ENCODE data around the gene ZBTB14. TPM values are rescaled to one million over a fixed set of nuclear protein-coding genes. Genes with fewer than 3 reads are reported as not detected.

The ZBTB14 gene
- total RNA-seq, 1 donor from 2014 or later: 13.3 TPM

DNA sequence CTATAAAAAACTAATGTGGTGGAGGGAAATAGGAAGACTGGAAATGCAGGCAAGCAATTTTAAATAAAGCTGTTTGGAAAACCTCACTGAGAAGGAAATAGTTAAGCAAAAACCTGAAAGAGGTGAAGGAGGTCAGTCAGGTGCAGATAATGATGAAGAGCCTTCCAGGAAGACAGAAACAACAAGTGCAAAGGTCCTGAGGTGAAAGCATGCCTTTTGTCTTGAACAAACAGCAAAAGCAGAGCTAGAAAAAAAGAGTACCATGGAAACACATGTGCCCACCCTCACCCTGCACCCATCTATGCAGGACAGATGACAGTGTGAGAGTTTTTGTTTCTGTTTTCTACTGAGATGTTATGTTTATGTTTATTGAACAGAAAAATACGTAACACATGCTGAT, 8.1 kb upstream of the ZBTB14 start:
- TF ChIP-seq, protein P1, sequence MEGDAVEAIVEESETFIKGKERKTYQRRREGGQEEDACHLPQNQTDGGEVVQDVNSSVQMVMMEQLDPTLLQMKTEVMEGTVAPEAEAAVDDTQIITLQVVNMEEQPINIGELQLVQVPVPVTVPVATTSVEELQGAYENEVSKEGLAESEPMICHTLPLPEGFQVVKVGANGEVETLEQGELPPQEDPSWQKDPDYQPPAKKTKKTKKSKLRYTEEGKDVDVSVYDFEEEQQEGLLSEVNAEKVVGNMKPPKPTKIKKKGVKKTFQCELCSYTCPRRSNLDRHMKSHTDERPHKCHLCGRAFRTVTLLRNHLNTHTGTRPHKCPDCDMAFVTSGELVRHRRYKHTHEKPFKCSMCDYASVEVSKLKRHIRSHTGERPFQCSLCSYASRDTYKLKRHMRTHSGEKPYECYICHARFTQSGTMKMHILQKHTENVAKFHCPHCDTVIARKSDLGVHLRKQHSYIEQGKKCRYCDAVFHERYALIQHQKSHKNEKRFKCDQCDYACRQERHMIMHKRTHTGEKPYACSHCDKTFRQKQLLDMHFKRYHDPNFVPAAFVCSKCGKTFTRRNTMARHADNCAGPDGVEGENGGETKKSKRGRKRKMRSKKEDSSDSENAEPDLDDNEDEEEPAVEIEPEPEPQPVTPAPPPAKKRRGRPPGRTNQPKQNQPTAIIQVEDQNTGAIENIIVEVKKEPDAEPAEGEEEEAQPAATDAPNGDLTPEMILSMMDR (IDR thresholded peaks at IDR 0.05): no peak
- intact Hi-C loops (cut with DNase I): no loop called here
- no peak overlapping the region for H3K4me3 ChIP-seq
- H3K4me1 ChIP-seq: no peaks in the 10 kb centered on the region
- no peaks in the 10 kb centered on the region for H3K36me3 ChIP-seq
- H3K27ac ChIP-seq: no peak overlapping the region
- H3K27me3 ChIP-seq: no peaks in the 10 kb centered on the region
- H3K9me3 ChIP-seq: no peaks in the 10 kb centered on the region
- DNase-seq (ENCODE audit: low spot score in 2 of 2): no peak

DNA sequence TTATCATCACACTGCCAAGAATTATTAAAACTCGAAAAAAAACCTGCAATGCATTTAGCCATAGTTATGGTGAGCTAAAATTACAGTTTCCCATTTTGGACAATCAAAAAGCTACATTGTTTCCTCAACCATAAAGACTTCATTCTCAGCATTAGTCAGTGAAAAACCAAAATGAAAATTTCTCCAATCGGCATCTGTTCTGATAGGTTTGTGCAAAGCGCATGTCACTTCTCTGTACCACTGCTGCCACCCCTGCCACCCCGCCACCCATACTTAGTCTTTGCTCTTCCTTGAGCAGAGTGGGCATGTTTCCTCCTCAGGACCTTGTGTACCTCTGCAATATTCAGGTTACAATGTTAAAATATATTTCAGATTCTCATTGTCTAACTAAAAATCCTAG, 7.1 kb upstream of the ZBTB14 start:
- no peaks in the 10 kb centered on the region for H3K4me1 ChIP-seq
- no peak overlapping the region for H3K4me3 ChIP-seq
- no peaks in the 10 kb centered on the region for H3K27me3 ChIP-seq
- TF ChIP-seq, protein P1 (IDR thresholded peaks at IDR 0.05): no peak
- no peaks in the 10 kb centered on the region for H3K9me3 ChIP-seq
- H3K36me3 ChIP-seq: no peaks in the 10 kb centered on the region
- H3K27ac ChIP-seq: no peak overlapping the region
- intact Hi-C loops (cut with DNase I): no loop called here
- DNase-seq (ENCODE audit: low spot score in 2 of 2): no peak

DNA sequence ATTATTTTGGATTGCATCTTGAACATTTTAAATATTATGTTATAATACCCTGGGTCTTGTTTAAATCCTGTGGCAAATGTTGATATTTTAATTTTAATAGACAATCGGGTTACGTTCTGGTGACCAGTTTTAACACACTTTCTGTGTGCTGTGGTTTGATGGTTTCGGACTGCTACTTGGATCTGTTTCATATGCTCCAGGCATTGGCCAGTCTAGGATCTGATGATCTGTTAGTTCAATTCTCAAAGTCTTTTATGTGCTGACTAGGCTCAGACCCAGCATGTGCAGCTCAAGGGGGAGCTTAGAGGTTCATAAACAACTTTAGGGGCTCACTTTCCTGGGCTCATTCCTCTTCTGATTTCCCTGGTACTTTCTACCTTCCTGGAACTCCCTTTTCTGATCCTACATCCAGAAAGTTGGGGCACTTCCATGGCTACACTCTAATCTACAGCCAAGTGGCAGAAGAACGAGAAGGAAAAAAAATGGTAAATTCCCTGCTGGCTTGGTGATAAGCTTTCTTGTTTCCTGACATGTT, 5.0 kb upstream of the ZBTB14 start:
- no peaks in the 10 kb centered on the region for H3K9me3 ChIP-seq
- H3K27me3 ChIP-seq: no peaks in the 10 kb centered on the region
- no peak overlapping the region for H3K4me3 ChIP-seq
- peaks cover 0 to 4% of the 10 kb centered on the region in 2 donors for H3K4me1 ChIP-seq
- intact Hi-C loops (cut with DNase I): no loop called here
- TF ChIP-seq, protein P1 (IDR thresholded peaks at IDR 0.05): no peak
- no peak overlapping the region for H3K27ac ChIP-seq
- no peaks in the 10 kb centered on the region for H3K36me3 ChIP-seq
- DNase-seq (ENCODE audit: low spot score in 2 of 2): no peak

DNA sequence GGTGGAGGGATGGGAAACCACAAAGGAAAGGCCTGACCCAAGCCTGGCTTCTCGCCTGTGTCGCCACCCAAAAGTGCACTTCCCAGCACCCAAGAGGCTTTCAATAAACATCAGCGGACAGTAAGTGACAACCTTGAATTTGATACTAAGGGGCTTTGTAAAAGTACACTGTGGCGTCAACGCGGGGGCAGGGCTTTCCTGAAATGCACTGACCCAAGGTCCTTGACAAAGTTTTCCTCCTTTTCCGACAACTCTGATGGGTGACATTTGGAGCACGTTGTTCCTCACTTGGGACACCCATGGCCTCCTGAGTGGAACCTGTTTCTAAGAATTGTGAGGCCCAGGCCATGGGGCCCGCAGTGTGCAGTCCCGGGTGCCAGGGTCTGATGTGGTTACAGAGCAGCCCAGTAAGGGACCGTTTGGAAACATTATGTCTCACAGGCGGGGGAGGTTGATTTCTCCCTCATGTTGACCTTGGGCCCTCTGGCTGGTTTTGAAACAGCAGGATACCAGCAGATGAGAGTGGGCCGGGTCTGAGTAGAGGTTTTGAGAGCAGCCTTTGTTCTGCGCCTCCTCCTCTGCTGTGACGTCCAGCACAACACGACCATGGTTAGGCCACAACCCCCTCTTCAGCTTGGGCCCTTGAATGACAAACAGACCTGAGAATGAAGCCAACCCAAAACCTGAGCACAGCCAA, 2.8 kb upstream of the ZBTB14 start:
- DNase-seq (ENCODE audit: low spot score in 2 of 2): no peak
- intact Hi-C loops (cut with DNase I): loop anchor here (10.0 kb wide), 2 partner anchors 844 to 1674 kb away; partner anchors contain the start of gene DLGAP1

DNA sequence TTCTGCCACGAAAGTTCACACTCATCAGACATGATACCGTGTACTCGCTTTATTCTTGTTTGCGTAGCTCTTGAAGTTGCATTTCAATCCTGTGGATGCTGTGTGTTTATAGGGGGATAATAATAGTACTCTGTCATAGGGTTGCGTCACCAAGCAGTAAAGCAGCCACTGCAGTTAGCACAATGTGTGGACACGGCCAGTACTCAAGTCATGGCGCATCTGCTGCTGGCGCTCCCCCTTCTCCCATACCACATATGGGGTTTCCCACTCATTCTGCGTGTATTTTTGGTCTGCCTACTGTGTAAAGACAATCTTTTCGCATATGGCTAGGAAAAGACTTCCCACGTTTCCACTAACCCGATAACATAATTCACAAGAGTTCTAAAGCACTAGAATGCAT, 2.1 kb upstream of the ZBTB14 start:
- Histone ChIP-seq H3K27ac (peak overlapping the region; percentile 96 to 99), H3K9me3 (no peaks in the 10 kb centered on the region), H3K27me3 (no peaks in the 10 kb centered on the region), H3K4me1 (peaks cover 0 to 14% of the 10 kb centered on the region in 2 donors), H3K36me3 (no peaks in the 10 kb centered on the region), H3K4me3 (no peak overlapping the region)
- TF ChIP-seq, protein P1 (IDR thresholded peaks at IDR 0.05): no peak
- intact Hi-C loops (cut with DNase I): loop anchor here (10.0 kb wide), 2 partner anchors 843 to 1673 kb away; partner anchors contain the start of gene DLGAP1
- DNase-seq (ENCODE audit: low spot score in 2 of 2): no peak

More for the DNA sequence above, 2.8 kb upstream of the ZBTB14 start:
- TF ChIP-seq, protein P1 (IDR thresholded peaks at IDR 0.05): no peak
- Histone ChIP-seq H3K27ac (no peak overlapping the region), H3K27me3 (no peaks in the 10 kb centered on the region), H3K36me3 (no peaks in the 10 kb centered on the region), H3K4me3 (no peak overlapping the region), H3K4me1 (peaks cover 0 to 13% of the 10 kb centered on the region in 2 donors), H3K9me3 (no peaks in the 10 kb centered on the region)
